ENCODE results near the gene LPAR3.

- TF ChIP-seq CTCF (conservative IDR thresholded peaks at IDR 0.05): no peak
- no peak for TF ChIP-seq EZH2 (IDR thresholded peaks at IDR 0.05; ENCODE audit: low read depth)
These were observed 30.3 kb upstream of the LPAR3 start for GRCh38 chr1:84923317-84923716.

Data from PC-9 (cell line).